ENCODE data around the gene MSANTD1.

The MSANTD1 gene

GRCh38 chr4:3249711-3250437, 915 bp downstream of the MSANTD1 start:
- no peak for FAIRE-seq

- no peak for FAIRE-seq
Measured at GRCh38 chr4:3250438-3250955, 1.5 kb downstream of the MSANTD1 start.

GRCh38 chr4:3250956-3251690, 2.2 kb downstream of the MSANTD1 start:
- no peak for FAIRE-seq

- no peak for FAIRE-seq
Measured at GRCh38 chr4:3251691-3252479, 2.9 kb downstream of the MSANTD1 start.

- no peak for FAIRE-seq
Measured at GRCh38 chr4:3252480-3252828, 3.5 kb downstream of the MSANTD1 start.

- no peak for FAIRE-seq
Measured at GRCh38 chr4:3252831-3253641, 4.1 kb downstream of the MSANTD1 start.

- FAIRE-seq: no peak
Measured at GRCh38 chr4:3253808-3254207, 4.8 kb downstream of the MSANTD1 start.

GRCh38 chr4:3254302-3255131, 5.6 kb downstream of the MSANTD1 start:
- no peak for FAIRE-seq

GRCh38 chr4:3255611-3256186, 6.7 kb downstream of the MSANTD1 start:
- no peak for FAIRE-seq

- FAIRE-seq: no peak
Measured at GRCh38 chr4:3256230-3257102, 7.5 kb downstream of the MSANTD1 start.

- no peak for FAIRE-seq
Measured at GRCh38 chr4:3257103-3257555, 8.2 kb downstream of the MSANTD1 start.

GRCh38 chr4:3257556-3258482, 8.9 kb downstream of the MSANTD1 start:
- no peak for FAIRE-seq

GRCh38 chr4:3261411-3262207, 12.7 kb downstream of the MSANTD1 start:
- no peak for FAIRE-seq

- no peak for FAIRE-seq
Measured at GRCh38 chr4:3262208-3263052, 13.5 kb downstream of the MSANTD1 start.

- FAIRE-seq: no peak
Measured at GRCh38 chr4:3263053-3263875, 14.3 kb downstream of the MSANTD1 start.

GRCh38 chr4:3263876-3264193, 14.9 kb downstream of the MSANTD1 start:
- no peak for FAIRE-seq

Measured in endometrium (tissue), 2 donors.